Mesenteric fat pad (tissue), 1 donor: Measurements from ENCODE around the gene LRRC4B. TPM values are rescaled to one million over a fixed set of nuclear protein-coding genes. Genes with fewer than 3 reads are reported as not detected.

Experiments
- DNase-seq: peaks from one replicate; pipeline ENCODE4 v3.0.0-alpha.2; 2020; ENCODE audit warnings: low spot score
- total RNA-seq: library from RNA; stranded (reverse); fragmentation: NEBNext Ultra II Directional; extraction: Animal tissue kit (Norgen Biotek cat#: 25700); gene quantifications from one replicate; pipeline ENCODE4 v1.2.1, GENCODE V29; 2021
- donor health status: DM: yes; HTN: yes; CAD: no.

LRRC4B gene
- total RNA-seq, 1 donor from 2014 or later, result 1.6 TPM

- DNase-seq, result no peak
Observed at GRCh38 chr19:50554212-50554611, 14.0 kb downstream of the LRRC4B start.

- no peak for DNase-seq
Observed at GRCh38 chr19:50553134-50553703, 15.0 kb downstream of the LRRC4B start.

- DNase-seq, result no peak
Observed at GRCh38 chr19:50552540-50552939, 15.7 kb downstream of the LRRC4B start.

- no peak for DNase-seq
Observed at GRCh38 chr19:50551715-50552187, 16.5 kb downstream of the LRRC4B start.

GRCh38 chr19:50551034-50551714 lies 17.1 kb downstream of the LRRC4B start:
- DNase-seq, result no peak

GRCh38 chr19:50550594-50550966 lies 17.7 kb downstream of the LRRC4B start:
- no peak for DNase-seq

GRCh38 chr19:50549927-50550593 lies 18.2 kb downstream of the LRRC4B start:
- DNase-seq, result no peak

- DNase-seq, result no peak
Observed at GRCh38 chr19:50549059-50549926, 18.9 kb downstream of the LRRC4B start.

GRCh38 chr19:50548191-50549058 lies 19.8 kb downstream of the LRRC4B start:
- DNase-seq, result no peak

- no peak for DNase-seq
Observed at GRCh38 chr19:50547385-50548190, 20.6 kb downstream of the LRRC4B start.

GRCh38 chr19:50546527-50547221 lies 21.6 kb downstream of the LRRC4B start:
- no peak for DNase-seq

- DNase-seq, result no peak
Observed at GRCh38 chr19:50542943-50543342, 25.3 kb downstream of the LRRC4B start.

- no peak for DNase-seq
Observed at GRCh38 chr19:50537769-50538230, 30.4 kb downstream of the LRRC4B start.

GRCh38 chr19:50537306-50537685 lies 30.9 kb downstream of the LRRC4B start:
- DNase-seq, result no peak

GRCh38 chr19:50536662-50537305 lies 31.5 kb downstream of the LRRC4B start:
- no peak for DNase-seq

- no peak for DNase-seq
Observed at GRCh38 chr19:50535672-50536187, 32.5 kb downstream of the LRRC4B start.

GRCh38 chr19:50534478-50534877 lies 33.8 kb downstream of the LRRC4B start:
- no peak for DNase-seq

GRCh38 chr19:50532952-50533351 lies 35.3 kb downstream of the LRRC4B start:
- DNase-seq, result no peak
